ENCODE results near the gene S100G. TPM values are rescaled to one million over a fixed set of nuclear protein-coding genes. Genes with fewer than 3 reads are reported as not detected.

Gene S100G
- total and polyA plus RNA-seq, 4 donors = not detected

- Histone ChIP-seq H3K4me3 (no peak overlapping the region), H3K36me3 (ENCODE audit: control insufficient read depth in 4 of 4, insufficient read depth in 4 of 4, low read length in 4 of 4) (peaks cover 3 to 10% (median 6%) of the 10 kb centered on the region in 4 donors), H3K27me3 (ENCODE audit: control insufficient read depth in 3 of 3, insufficient read depth in 3 of 3, low read length in 2 of 3) (peaks cover 4 to 28% (median 19%) of the 10 kb centered on the region in 3 donors), H3K27ac (ENCODE audit: low read depth in 1 of 2, low read length in 1 of 2) (no peak overlapping the region), H3K9ac (ENCODE audit: insufficient read depth in 1 of 2, low read length in 2 of 2) (no peak overlapping the region), H3K9me3 (ENCODE audit: control insufficient read depth in 4 of 4, insufficient read depth in 3 of 4, low read length in 3 of 4) (peaks cover 0 to 2% (median 0%) of the 10 kb centered on the region in 4 donors), H3K4me1 (ENCODE audit: control insufficient read depth in 5 of 5, insufficient read depth in 5 of 5, low read length in 5 of 5) (no peaks in the 10 kb centered on the region)
- no peak for TF ChIP-seq CTCF (IDR thresholded peaks at IDR 0.05; ENCODE audit: control extremely low read depth, extremely low read depth)
- 92 to 98% methylated on average over 7 of the region's 7 CpGs for WGBS, 2 donors
- no peak for ATAC-seq (ENCODE audit: insufficient read depth, low FRiP score)
- no peak for DNase-seq
These were observed 33.2 kb downstream of the S100G start for GRCh38 chrX:16683007-16683664.

DNA sequence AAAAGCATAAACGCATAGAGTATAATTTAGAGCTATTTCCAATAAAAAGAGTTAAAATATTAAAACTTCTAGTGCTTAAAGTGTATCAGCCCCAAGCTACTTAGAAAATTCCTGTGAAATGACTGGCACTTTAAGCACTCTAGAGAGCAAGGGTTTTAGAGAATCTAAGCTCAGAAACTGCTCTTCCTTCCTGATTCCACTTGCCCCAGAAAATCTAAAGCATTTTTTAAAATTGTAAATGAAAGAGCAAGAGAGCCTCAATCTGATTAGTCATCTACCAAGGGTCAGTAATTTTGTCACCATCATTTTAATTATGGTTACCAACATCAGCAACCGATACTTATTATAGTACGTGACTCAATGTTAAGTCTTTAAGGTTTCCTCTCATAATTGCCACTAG lies 37.6 kb downstream of the S100G start:
- H3K27me3 ChIP-seq (ENCODE audit: control insufficient read depth in 3 of 3, insufficient read depth in 3 of 3, low read length in 2 of 3) = peaks cover 0 to 16% (median 10%) of the 10 kb centered on the region in 3 donors
- no peak overlapping the region for H3K4me3 ChIP-seq
- H3K9ac ChIP-seq (ENCODE audit: insufficient read depth in 1 of 2, low read length in 2 of 2) = no peak overlapping the region
- H3K4me1 ChIP-seq (ENCODE audit: control insufficient read depth in 5 of 5, insufficient read depth in 5 of 5, low read length in 5 of 5) = no peaks in the 10 kb centered on the region
- no peak for TF ChIP-seq CTCF (IDR thresholded peaks at IDR 0.05; ENCODE audit: control extremely low read depth, extremely low read depth)
- ATAC-seq (ENCODE audit: insufficient read depth, low FRiP score) (no peak), DNase-seq (no peak)
- H3K27ac ChIP-seq (ENCODE audit: low read depth in 1 of 2, low read length in 1 of 2) = no peak overlapping the region
- H3K9me3 ChIP-seq (ENCODE audit: control insufficient read depth in 4 of 4, insufficient read depth in 3 of 4, low read length in 3 of 4) = peaks cover 0 to 2% (median 0%) of the 10 kb centered on the region in 4 donors
- 93 to 94% methylated on average over 3 of the region's 3 CpGs for WGBS, 2 donors
- H3K36me3 ChIP-seq (ENCODE audit: control insufficient read depth in 4 of 4, insufficient read depth in 4 of 4, low read length in 4 of 4) = peaks cover 3 to 15% (median 8%) of the 10 kb centered on the region in 4 donors

GRCh38 chrX:16695079-16695676 lies 45.2 kb downstream of the S100G start:
- Histone ChIP-seq H3K27ac (ENCODE audit: low read depth in 1 of 2, low read length in 1 of 2) (no peak overlapping the region), H3K9ac (ENCODE audit: insufficient read depth in 1 of 2, low read length in 2 of 2) (no peak overlapping the region), H3K4me1 (ENCODE audit: control insufficient read depth in 5 of 5, insufficient read depth in 5 of 5, low read length in 5 of 5) (no peaks in the 10 kb centered on the region), H3K4me3 (no peak overlapping the region), H3K36me3 (ENCODE audit: control insufficient read depth in 4 of 4, insufficient read depth in 4 of 4, low read length in 4 of 4) (peaks cover 0 to 11% (median 7%) of the 10 kb centered on the region in 4 donors), H3K9me3 (ENCODE audit: control insufficient read depth in 4 of 4, insufficient read depth in 3 of 4, low read length in 3 of 4) (no peaks in the 10 kb centered on the region), H3K27me3 (ENCODE audit: control insufficient read depth in 3 of 3, insufficient read depth in 3 of 3, low read length in 2 of 3) (peaks cover 0 to 14% (median 10%) of the 10 kb centered on the region in 3 donors)
- DNase-seq (peak; percentile 45 to 59 (median 51)), ATAC-seq (ENCODE audit: insufficient read depth, low FRiP score) (peak; percentile 72)
- peak; percentile 76 for TF ChIP-seq CTCF (IDR thresholded peaks at IDR 0.05; ENCODE audit: control extremely low read depth, extremely low read depth)
- 7 to 53% methylated on average over 4 to 10 of the region's 10 CpGs for WGBS, 2 donors

Data from lung (tissue), 12 donors.